Neutrophil (primary cell): ENCODE data around the gene PDXP.

Experiments used
- H3K27ac ChIP-seq: fragments of 200-600 bp; sonication (generic); 2 replicates; pipeline ENCODE4 v1.5.1; 2016; ENCODE audit warnings: mild to moderate bottlenecking, moderate library complexity
- H3K27me3 ChIP-seq: fragments of 200-600 bp; sonication (generic); 2 replicates; pipeline ENCODE4 v1.6.0; 2016; ENCODE audit warnings: mild to moderate bottlenecking
- H3K36me3 ChIP-seq: fragments of 200-600 bp; sonication (generic); 2 replicates; pipeline ENCODE4 v1.5.1; 2017
- H3K4me1 ChIP-seq, 2 experiments: fragments of 200-600 bp in 1 of 2; sonication (generic) in 1 of 2; 1 replicate in 1 of 2; 2 replicates in 1 of 2; pipeline versions ENCODE4 v1.5.1 to v1.6.1; 2013 to 2016; ENCODE audit warnings: low read depth in 1 of 2, low read length in 1 of 2, mild to moderate bottlenecking in 1 of 2, moderate library complexity in 1 of 2; ENCODE audit not compliant: control insufficient read depth in 1 of 2, insufficient read depth in 1 of 2
- H3K4me3 ChIP-seq, 2 experiments: fragments of 200-600 bp in 1 of 2; sonication (generic) in 1 of 2; 1 replicate in 1 of 2; 2 replicates in 1 of 2; pipeline ENCODE4 v1.5.1; 2013 to 2016; ENCODE audit warnings: low read depth in 1 of 2, low read length in 1 of 2, mild to moderate bottlenecking in 1 of 2, moderate library complexity in 1 of 2
- H3K9me3 ChIP-seq: fragments of 200-600 bp; sonication (generic); 2 replicates; pipeline ENCODE4 v1.5.1; 2016
- CTCF ChIP-seq: fragments of 200-600 bp; sonication (generic); IDR thresholded peaks from 2 replicates; pipeline ENCODE4 v1.5.1; 2016; ENCODE audit warnings: antibody characterized with exemption

The PDXP gene

GRCh38 chr22:37616201-37617083 is 42.1 kb upstream of the PDXP start:
- Histone ChIP-seq H3K9me3 (no peaks in the 10 kb centered on the region), H3K36me3 (peaks cover 76% of the 10 kb centered on the region), H3K27ac (no peak overlapping the region), H3K27me3 (no peaks in the 10 kb centered on the region), H3K4me3 (no peak overlapping the region), H3K4me1 (peaks cover under 1% of the 10 kb centered on the region in 2 experiments)
- TF ChIP-seq CTCF = no peak

GRCh38 chr22:37617431-37617830 is 41.1 kb upstream of the PDXP start:
- Histone ChIP-seq H3K4me3 (no peak overlapping the region), H3K9me3 (no peaks in the 10 kb centered on the region), H3K36me3 (peaks cover 85% of the 10 kb centered on the region), H3K27me3 (no peaks in the 10 kb centered on the region), H3K27ac (no peak overlapping the region), H3K4me1 (no peaks in the 10 kb centered on the region)
- no peak for TF ChIP-seq CTCF

- peaks cover 91% of the 10 kb centered on the region for H3K36me3 ChIP-seq
Observed at GRCh38 chr22:37618072-37618656, 40.4 kb upstream of the PDXP start.

GRCh38 chr22:37618674-37619073 is 39.8 kb upstream of the PDXP start:
- peaks cover 89% of the 10 kb centered on the region for H3K36me3 ChIP-seq
- no peaks in the 10 kb centered on the region for H3K9me3 ChIP-seq
- no peak overlapping the region for H3K27ac ChIP-seq
- H3K4me1 ChIP-seq = peaks cover 0 to 5% of the 10 kb centered on the region in 2 experiments
- H3K27me3 ChIP-seq = no peaks in the 10 kb centered on the region
- TF ChIP-seq CTCF = no peak
- no peak overlapping the region for H3K4me3 ChIP-seq

More at GRCh38 chr22:37618072-37618656, 40.4 kb upstream of the PDXP start:
- Histone ChIP-seq H3K9me3 (no peaks in the 10 kb centered on the region), H3K27me3 (no peaks in the 10 kb centered on the region), H3K4me1 (no peaks in the 10 kb centered on the region), H3K27ac (no peak overlapping the region), H3K4me3 (no peak overlapping the region)
- no peak for TF ChIP-seq CTCF

- no peak for TF ChIP-seq CTCF
Observed at GRCh38 chr22:37619991-37620390, 38.5 kb upstream of the PDXP start.

More at GRCh38 chr22:37619991-37620390, 38.5 kb upstream of the PDXP start:
- Histone ChIP-seq H3K36me3 (peaks cover 79% of the 10 kb centered on the region), H3K9me3 (no peaks in the 10 kb centered on the region), H3K27me3 (no peaks in the 10 kb centered on the region), H3K27ac (no peak overlapping the region), H3K4me3 (no peak overlapping the region), H3K4me1 (peaks cover 0 to 6% of the 10 kb centered on the region in 2 experiments)
